ENCODE measurements around the gene JAML. TPM values are rescaled to one million over a fixed set of nuclear protein-coding genes. Genes with fewer than 3 reads are reported as not detected.

The JAML gene
- total and polyA plus RNA-seq, 2 donors (not counting 1 experiment from before 2014, with no cell fraction given) = not detected

DNA sequence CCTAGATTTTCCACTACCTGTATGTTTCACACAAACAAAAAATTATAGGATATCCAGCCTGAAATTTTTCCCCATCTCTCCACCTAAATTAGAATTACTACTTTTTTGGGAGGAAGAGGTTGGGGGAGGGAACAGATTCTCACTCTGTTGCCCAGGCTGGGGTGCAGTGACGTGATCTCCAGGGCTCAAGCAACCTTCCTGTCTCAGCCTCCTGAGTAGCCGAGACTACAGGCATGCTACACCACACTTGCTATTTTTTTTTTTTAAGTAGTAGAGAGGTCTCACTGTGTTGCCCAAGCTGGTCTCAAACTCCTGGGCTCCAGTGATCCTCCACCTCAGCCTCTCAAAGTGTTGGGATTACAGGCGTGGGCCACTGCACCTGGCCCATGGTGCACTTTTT, 9.5 kb downstream of the JAML start:
- Histone ChIP-seq H2AFZ (ENCODE audit: low read length) (no peak overlapping the region), H3K27me3 (ENCODE audit: control insufficient read depth, insufficient read depth, low read length) (peaks cover 9% of the 10 kb centered on the region), H3K9ac (ENCODE audit: insufficient read depth, low read length) (no peak overlapping the region), H3K4me3 (replicated peaks in 1 of 4; ENCODE audit: control extremely low read depth in 1 of 4, insufficient read depth in 1 of 4, low read depth in 3 of 4, low read length in 4 of 4) (no peak overlapping the region), H4K20me1 (ENCODE audit: control insufficient read depth, extremely low read depth, insufficient read depth, low read length) (no peaks in the 10 kb centered on the region), H3K4me1 (ENCODE audit: control insufficient read depth, extremely low read depth, insufficient read depth, low read length) (no peaks in the 10 kb centered on the region), H3K79me2 (ENCODE audit: control insufficient read depth, insufficient read depth, low read length) (no peaks in the 10 kb centered on the region), H3K36me3 (ENCODE audit: control insufficient read depth, insufficient read depth, low read length) (no peaks in the 10 kb centered on the region), H3K27ac (ENCODE audit: insufficient read depth, low read length) (no peak overlapping the region), H3K9me3 (ENCODE audit: control insufficient read depth, insufficient read depth, low read depth, low read length) (no peaks in the 10 kb centered on the region), H3K4me2 (ENCODE audit: extremely low read depth, insufficient read depth, low read length) (no peak overlapping the region)
- TF ChIP-seq, protein P1, sequence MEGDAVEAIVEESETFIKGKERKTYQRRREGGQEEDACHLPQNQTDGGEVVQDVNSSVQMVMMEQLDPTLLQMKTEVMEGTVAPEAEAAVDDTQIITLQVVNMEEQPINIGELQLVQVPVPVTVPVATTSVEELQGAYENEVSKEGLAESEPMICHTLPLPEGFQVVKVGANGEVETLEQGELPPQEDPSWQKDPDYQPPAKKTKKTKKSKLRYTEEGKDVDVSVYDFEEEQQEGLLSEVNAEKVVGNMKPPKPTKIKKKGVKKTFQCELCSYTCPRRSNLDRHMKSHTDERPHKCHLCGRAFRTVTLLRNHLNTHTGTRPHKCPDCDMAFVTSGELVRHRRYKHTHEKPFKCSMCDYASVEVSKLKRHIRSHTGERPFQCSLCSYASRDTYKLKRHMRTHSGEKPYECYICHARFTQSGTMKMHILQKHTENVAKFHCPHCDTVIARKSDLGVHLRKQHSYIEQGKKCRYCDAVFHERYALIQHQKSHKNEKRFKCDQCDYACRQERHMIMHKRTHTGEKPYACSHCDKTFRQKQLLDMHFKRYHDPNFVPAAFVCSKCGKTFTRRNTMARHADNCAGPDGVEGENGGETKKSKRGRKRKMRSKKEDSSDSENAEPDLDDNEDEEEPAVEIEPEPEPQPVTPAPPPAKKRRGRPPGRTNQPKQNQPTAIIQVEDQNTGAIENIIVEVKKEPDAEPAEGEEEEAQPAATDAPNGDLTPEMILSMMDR (conservative IDR thresholded peaks at IDR 0.05 in 1 of 2, IDR thresholded peaks at IDR 0.05 in 1 of 2; ENCODE audit: low read depth in 1 of 2, low read length in 2 of 2) = no peak
- no peak for TF ChIP-seq EZH2 (IDR thresholded peaks at IDR 0.05; ENCODE audit: low read length, missing control alignments)
- DNase-seq (ENCODE audit: low read depth in 2 of 2) = no peak

DNA sequence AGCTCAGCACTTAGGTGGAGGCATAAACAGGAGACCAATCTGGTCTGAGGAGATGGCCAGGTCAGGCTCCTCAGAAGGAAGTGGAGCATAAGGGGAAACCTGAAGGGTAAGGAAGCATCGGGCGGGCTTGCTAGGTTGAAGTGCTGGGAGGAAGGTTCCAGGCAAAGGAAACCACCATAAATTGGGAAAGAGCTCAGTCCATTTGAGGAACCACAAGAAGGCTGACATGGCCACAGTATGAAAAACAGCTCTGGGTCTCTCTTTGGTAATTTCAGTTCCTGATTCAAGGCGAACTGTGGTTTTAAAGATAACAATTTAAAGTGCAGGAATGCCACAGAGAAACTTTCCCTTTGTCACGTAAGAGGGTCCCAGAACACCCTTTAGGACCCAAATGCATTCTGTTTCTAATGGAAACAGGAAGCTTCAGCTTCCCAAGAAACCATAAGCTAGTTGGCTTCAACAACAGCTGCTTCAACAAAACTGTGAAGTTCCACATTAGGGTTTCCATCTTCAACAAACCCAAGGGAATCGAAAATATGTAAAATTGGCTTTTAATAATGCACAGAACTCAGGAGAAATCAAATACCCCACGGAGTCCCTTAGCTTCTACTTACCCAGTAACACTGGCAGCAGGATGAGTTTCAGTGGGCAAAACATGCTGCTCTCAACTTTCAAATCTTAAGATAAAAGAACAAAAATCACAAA, 10.4 kb downstream of the JAML start:
- TF ChIP-seq EZH2 (IDR thresholded peaks at IDR 0.05; ENCODE audit: low read length, missing control alignments) = no peak
- TF ChIP-seq, protein P1 (conservative IDR thresholded peaks at IDR 0.05 in 1 of 2, IDR thresholded peaks at IDR 0.05 in 1 of 2; ENCODE audit: low read depth in 1 of 2, low read length in 2 of 2) = no peak
- no peak for DNase-seq (ENCODE audit: low read depth in 2 of 2)
- Histone ChIP-seq H2AFZ (ENCODE audit: low read length) (no peak overlapping the region), H3K4me1 (ENCODE audit: control insufficient read depth, extremely low read depth, insufficient read depth, low read length) (no peaks in the 10 kb centered on the region), H3K4me2 (ENCODE audit: extremely low read depth, insufficient read depth, low read length) (no peak overlapping the region), H3K36me3 (ENCODE audit: control insufficient read depth, insufficient read depth, low read length) (no peaks in the 10 kb centered on the region), H3K4me3 (replicated peaks in 1 of 4; ENCODE audit: control extremely low read depth in 1 of 4, insufficient read depth in 1 of 4, low read depth in 3 of 4, low read length in 4 of 4) (no peak overlapping the region), H3K27ac (ENCODE audit: insufficient read depth, low read length) (no peak overlapping the region), H3K9ac (ENCODE audit: insufficient read depth, low read length) (no peak overlapping the region), H3K27me3 (ENCODE audit: control insufficient read depth, insufficient read depth, low read length) (peaks cover 9% of the 10 kb centered on the region), H3K9me3 (ENCODE audit: control insufficient read depth, insufficient read depth, low read depth, low read length) (no peaks in the 10 kb centered on the region), H3K79me2 (ENCODE audit: control insufficient read depth, insufficient read depth, low read length) (no peaks in the 10 kb centered on the region), H4K20me1 (ENCODE audit: control insufficient read depth, extremely low read depth, insufficient read depth, low read length) (no peaks in the 10 kb centered on the region)

DNA sequence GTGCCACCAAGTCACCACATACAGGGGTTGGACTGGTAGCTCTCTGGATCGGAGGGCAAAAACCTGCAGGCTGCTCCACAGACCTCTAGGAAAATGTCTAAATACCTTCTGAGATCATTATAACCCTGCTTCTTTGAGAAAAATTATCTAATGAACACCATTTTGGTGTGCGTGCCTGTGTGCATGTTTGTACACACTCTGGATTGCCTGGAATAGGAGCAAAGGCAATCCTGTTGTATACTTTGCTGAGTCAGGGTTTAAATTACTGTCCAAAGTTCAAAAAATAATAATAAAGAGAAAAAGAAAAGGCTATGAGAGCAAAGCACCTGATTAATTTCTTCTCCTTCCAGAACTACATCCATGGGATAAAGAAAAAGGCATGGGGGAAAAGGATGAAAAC, 11.0 kb downstream of the JAML start:
- TF ChIP-seq, protein P1 (conservative IDR thresholded peaks at IDR 0.05 in 1 of 2, IDR thresholded peaks at IDR 0.05 in 1 of 2; ENCODE audit: low read depth in 1 of 2, low read length in 2 of 2) = no peak
- TF ChIP-seq EZH2 (IDR thresholded peaks at IDR 0.05; ENCODE audit: low read length, missing control alignments) = no peak
- Histone ChIP-seq H3K4me1 (ENCODE audit: control insufficient read depth, extremely low read depth, insufficient read depth, low read length) (no peaks in the 10 kb centered on the region), H3K79me2 (ENCODE audit: control insufficient read depth, insufficient read depth, low read length) (no peaks in the 10 kb centered on the region), H3K36me3 (ENCODE audit: control insufficient read depth, insufficient read depth, low read length) (no peaks in the 10 kb centered on the region), H2AFZ (ENCODE audit: low read length) (no peak overlapping the region), H3K4me3 (replicated peaks in 1 of 4; ENCODE audit: control extremely low read depth in 1 of 4, insufficient read depth in 1 of 4, low read depth in 3 of 4, low read length in 4 of 4) (no peak overlapping the region), H4K20me1 (ENCODE audit: control insufficient read depth, extremely low read depth, insufficient read depth, low read length) (no peaks in the 10 kb centered on the region), H3K9ac (ENCODE audit: insufficient read depth, low read length) (no peak overlapping the region), H3K4me2 (ENCODE audit: extremely low read depth, insufficient read depth, low read length) (no peak overlapping the region), H3K27me3 (ENCODE audit: control insufficient read depth, insufficient read depth, low read length) (peaks cover 9% of the 10 kb centered on the region), H3K27ac (ENCODE audit: insufficient read depth, low read length) (no peak overlapping the region), H3K9me3 (ENCODE audit: control insufficient read depth, insufficient read depth, low read depth, low read length) (no peaks in the 10 kb centered on the region)
- DNase-seq (ENCODE audit: low read depth in 2 of 2) = no peak

Measured in fibroblast of lung (primary cell).